GM18505 (cell line): ENCODE data around the gene RUNX1.

ENCODE experiments used
- ATAC-seq: cut with Tn5 transposase; IDR thresholded peaks from one replicate; pipeline ENCODE4 v1.9.1; 2021; ENCODE audit not compliant: unreplicated experiment
- POLR2A ChIP-seq: IDR thresholded peaks from 4 replicates; pipeline ENCODE4 v1.6.1; 2011; ENCODE audit warnings: borderline replicate concordance; ENCODE audit not compliant: insufficient read depth, insufficient read length; ENCODE audit errors: extremely low read depth

Gene RUNX1

DNA sequence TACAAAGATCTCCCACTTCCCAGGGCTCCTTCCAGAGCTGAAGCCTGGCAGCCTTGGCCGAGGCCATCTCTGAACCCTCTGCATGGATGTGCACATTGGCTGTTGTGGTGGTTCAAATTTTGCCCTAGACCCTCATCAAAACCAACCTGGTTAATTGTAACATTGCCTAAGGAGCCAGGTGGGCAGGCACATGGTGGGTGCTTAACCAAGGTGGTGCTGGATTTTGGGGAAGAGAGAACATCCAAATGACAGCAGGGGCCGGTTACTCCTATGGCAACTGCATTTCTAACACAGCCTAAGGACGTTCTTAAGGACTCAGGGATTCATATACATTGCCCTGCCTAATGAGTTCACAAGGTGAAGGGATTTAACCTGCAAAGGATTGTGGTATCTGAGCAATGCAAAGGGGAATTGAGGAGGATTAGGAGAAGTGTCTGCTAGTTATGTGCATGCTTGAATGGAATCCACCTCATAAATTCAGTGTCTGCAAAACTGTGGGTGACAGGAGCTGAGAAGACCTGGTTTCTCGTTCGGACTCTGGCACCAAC is 10.3 kb downstream of the RUNX1 start:
- ATAC-seq = no peak
- no peak for TF ChIP-seq POLR2A

DNA sequence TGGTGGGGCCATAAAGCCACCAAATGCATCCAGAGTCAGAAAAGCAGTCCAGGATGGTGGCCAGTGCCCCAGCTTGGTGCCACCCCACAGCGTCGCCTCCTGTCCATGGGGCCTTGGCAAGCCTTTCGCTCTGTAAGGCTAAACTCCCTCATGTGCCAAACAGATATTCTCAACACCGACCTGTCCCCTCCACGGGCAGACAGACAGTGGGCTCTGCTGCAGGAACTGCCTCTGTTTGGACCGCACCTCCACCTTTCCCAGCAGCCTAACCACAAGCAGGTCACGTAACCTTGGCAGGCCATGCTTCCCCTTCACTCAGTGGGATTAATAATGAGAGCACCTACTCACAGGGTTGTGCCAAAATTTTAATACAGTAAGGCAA is 11.7 kb downstream of the RUNX1 start:
- TF ChIP-seq POLR2A = no peak
- ATAC-seq = no peak

DNA sequence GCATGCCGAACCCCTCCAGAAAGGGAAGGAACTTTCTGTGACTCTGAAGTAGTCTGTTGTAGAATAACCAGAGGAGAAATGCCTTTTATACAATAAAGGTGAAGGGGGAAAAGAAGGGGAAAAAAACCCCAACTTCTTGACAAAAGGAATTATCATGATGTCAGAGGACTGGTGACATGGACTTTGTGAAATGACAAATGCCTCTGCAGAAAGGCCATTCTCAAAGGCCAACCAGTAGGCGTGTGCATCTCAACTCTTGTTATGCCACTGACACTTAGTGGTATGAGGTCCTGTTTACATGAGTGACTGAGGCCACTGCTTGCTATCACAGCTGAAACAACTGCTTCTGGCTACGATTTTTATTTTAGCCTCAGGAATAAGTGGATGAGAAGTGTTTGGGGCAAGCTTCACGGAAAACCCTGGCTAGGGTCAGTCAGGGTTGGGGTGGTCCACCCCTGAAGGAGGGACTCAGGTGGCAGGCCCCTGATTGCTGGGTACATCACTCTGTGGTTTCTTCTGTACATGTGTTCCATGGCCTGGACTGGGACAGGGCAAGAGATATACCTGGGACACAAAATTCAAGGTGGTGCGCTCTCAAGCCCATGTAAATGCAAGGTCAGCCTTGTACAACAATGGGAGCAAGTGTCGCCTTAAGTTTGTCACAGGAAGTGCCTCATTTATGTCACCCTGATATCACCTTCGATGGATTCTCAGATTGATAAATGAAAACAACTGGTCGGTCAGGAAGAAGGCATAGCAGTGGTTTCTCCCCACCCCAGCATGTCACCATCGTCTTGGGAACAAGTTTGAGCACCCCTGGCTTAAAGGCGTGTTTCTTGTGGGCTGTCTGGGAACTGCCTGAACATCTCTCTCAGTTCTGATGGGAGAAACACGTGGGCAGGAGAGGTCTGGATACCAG is 12.4 kb downstream of the RUNX1 start:
- no peak for ATAC-seq
- TF ChIP-seq POLR2A = no peak

DNA sequence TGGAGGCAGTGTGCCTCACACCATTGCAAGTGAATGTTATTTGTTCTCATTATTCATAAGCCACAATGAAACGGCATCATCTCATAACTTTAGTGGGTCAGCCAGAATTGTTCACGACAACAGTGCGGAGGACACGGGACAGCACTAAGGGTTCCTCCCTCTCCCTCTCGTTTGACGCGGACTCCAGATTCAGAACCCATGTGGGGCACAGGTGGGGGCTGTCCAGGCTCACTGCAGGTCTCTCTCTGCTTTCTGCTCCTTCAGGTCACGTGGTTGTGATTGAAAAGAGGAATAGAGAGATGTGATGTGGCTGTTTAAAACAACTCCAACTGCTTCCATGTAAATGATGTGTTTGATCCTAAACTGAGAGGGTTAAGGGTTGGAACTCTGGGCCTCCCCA is 13.5 kb downstream of the RUNX1 start:
- no peak for TF ChIP-seq POLR2A
- ATAC-seq = no peak

DNA sequence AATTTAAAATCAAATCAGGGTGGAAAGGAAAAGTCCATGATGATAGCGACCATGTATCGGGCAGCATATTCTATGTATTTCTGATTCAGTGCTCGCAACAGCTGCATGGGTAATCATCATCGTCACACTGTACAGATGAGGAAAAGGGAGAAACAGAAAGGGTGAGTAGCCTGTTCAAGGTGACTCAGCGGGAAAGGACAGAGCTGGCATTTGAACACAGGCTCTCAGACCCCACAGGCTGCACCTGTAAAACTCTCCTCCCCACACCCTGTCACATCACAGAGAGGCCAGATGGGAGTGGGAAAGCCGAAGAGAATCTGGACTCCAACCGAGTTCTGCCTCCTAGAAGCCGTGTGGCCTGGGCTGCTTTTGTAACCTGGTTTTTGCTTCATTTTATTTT is 14.0 kb downstream of the RUNX1 start:
- no peak for TF ChIP-seq POLR2A
- ATAC-seq = no peak

DNA sequence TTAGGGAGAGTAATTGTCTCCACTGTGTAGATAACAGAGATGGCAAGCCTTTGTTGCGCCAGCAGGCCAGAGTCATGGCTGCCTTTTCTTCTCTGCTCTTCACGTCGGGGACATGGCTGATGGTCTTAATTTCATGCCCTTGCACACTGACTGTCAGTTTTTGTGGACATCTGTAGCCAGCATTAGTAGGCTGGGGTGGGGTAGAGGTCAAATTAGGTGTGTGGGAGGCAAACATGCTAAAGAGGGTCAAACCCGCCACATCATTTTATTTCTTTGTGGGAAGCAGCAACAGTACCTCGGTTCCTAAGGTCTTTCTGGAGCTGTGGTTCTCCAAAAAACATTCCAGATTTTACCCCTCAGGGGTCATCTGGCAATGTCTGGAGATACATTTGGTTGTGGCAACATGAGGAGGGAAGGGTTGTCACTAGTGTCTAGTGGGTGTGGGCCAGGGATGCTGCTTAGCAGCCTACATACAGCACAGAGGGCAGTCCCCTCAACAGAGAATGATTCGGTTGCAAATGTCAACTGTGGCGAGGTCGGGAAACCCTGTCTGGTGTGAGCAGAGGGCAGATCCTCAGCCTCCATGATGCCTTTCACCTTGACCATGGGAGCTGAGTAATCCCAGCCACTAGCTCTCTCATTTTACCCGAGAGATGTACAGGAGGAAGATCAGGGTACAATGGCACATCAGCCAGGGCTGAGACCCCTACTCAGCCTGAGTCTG is 14.7 kb downstream of the RUNX1 start:
- ATAC-seq = no peak
- no peak for TF ChIP-seq POLR2A

DNA sequence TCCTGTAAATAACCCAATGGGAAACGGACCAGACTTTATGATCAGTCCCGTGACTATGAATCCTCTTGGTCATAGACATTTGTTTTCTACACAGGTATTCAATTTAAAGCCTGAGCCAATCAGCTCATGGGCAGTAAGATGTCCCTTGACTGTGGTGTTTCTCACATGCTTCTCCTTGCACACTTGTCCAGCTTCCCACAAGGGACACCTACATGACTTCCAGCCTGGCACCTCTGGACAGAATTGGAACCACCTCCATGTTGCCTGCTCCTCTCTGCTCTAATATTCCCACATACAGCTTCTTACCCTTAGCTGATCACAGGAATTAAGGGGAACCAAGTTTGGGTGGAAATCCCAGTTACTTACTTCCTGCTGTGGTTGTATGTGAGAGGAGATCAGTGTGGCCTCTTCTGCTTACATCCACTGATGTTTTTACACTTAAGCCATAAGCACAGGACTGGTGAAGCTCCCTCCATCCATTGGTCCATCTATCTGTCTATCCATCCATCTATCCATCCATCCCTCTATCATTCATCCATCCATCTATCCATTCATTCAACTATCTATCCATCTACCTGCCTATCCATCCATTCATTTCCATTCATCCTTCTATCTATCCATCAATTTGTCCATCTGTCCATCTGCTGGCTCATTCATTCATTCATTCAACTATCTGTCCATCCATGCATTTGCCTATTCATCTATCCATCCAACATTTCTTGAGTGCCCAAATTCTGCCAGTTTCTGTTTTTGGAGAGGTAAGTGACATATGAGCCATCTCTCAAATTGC is 16.4 kb downstream of the RUNX1 start:
- no peak for ATAC-seq
- no peak for TF ChIP-seq POLR2A

DNA sequence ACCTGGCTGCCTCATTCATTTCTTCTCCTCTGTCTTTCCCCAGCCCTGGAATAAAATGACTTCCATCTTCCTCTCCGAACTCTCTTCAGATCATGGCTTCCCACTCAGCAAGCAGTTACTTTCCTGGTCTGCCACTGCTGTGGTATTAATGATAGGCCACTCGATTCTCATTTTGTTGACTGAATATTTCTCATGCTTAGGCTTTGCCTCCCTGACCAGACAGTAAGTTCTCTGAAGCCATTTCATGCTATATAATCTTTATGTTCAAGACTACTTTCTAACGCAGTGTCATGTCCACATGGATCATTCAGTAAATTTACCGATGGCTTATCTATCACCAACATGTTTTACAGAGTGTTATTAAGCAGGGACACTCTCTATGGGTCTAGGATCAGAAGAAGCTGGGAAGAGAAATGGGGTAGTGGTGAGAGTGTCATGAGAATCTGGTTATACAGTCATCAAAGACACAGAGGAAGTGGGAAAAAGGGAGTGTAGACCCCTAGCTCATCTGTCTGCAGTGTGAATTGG is 20.6 kb downstream of the RUNX1 start:
- ATAC-seq = no peak
- TF ChIP-seq POLR2A = no peak

DNA sequence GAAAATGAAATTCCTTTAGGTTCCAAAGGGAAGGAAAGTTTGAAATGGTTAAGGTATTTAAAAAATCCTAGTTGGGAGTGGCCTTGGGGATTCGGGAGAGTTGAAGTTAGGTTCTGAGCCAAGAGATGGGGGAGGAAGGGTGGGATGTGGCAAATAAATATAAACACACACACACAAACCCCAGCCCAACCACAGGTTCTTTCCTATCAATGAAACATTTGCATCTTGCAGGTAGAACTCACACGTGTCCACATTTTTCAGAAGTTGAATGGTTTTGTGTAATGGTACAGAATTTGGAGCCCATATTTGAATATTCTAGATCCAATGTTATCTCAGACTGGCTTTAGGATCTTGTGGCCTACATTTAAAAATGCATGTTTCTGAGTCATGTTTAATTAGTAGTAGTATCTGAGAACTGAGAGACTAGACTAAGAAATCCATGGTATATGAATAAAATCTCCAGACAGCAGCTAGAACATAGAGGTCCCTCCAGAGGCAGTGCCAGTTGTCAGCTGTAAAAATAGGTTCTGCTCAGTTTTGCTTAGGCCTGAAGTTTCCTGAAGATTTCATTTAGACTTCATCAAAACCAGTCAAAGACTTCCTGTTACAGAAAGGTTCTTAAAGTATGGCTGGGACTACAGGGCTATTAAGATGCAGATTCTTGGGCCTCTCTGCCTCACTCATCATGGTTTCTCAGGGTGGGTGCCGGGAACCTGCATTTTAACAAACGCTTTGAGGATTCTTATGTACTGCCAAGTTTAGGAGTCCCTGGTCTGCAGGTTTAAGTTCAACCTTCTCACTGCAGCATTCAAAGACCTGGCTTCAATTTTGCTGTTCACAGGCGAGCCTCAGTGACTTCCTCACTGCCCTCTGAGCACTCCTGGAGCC is 21.3 kb downstream of the RUNX1 start:
- ATAC-seq = no peak
- no peak for TF ChIP-seq POLR2A

DNA sequence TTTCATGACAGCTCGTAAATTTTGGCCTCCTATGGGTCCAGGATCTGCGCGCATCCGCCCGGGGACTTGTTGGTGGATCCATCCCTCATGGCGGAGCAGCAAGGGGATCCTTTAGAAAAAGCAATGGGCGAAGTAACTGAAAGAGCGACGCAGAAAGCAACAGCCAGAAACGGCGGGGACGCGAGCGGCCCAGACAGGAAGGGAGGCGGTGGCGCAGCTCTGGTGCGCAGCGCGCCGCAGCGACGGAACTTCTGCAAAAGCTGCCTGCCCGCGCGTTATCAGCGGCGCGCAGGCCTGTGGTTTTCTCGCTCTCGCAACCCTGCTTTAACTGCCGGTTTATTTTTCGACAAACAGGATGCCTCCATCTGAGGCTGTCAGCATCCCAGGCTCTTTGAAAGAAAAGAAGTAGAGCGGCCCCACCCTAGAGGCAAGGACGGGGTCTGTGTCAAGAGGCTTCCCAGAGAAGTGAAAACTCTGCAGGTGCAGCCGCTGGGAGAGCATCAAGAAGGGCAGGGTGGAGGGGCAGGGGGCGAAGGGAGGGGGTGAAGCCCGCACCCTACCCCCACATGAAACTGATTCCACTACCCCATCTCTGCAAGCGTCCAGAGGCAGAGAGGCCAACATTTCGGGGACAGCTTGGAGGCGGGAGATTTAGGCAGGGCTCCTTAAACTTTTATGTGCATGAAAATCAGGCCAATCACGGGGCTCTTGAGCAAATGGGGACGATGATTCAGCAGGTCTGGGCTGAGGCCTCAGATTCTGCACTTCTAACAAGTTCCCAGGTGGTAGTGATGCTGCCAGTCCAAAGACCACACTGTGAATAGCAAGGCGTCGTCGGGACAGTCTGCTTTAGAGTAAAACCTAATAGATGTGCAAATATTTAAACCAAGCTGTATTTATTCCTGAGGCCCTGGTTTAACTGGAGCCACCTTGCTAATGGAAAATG is 22.2 kb downstream of the RUNX1 start:
- TF ChIP-seq POLR2A = peak; percentile 42
- peak; percentile 82 for ATAC-seq

DNA sequence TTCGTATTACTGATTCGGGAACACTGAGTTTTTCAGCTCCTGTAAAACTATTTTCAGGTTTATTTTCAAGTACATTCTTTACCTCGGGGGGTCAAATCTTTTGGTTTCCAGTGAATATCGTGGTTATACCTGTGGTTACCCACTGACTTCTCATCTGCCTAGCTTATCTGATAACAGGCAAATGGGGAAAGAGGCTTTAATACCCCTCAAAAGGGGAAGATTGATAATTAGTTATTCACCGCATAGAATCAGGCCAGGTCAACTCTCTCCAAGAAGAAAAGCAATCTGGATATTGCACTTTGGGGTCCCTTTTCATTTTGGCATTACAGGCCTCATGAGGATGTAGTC is 23.0 kb downstream of the RUNX1 start:
- no peak for ATAC-seq

More for the DNA sequence above, 23.0 kb downstream of the RUNX1 start:
- TF ChIP-seq POLR2A = no peak
